ENCODE results near the gene CSNK2A1.

CSNK2A1 gene

GRCh38 chr20:437787-438486 lies 105.7 kb downstream of the CSNK2A1 start:
- H3K4me3 ChIP-seq (ENCODE audit: low read depth, low read length): no peak overlapping the region
- DNase-seq (ENCODE audit: low read depth): no peak

- no peak overlapping the region for H3K4me3 ChIP-seq (ENCODE audit: low read depth, low read length)
- DNase-seq (ENCODE audit: low read depth): no peak
These were observed 107.1 kb downstream of the CSNK2A1 start for GRCh38 chr20:436476-436875.

GRCh38 chr20:435558-435957 lies 108.0 kb downstream of the CSNK2A1 start:
- DNase-seq (ENCODE audit: low read depth): no peak
- no peak overlapping the region for H3K4me3 ChIP-seq (ENCODE audit: low read depth, low read length)

- no peak overlapping the region for H3K4me3 ChIP-seq (ENCODE audit: low read depth, low read length)
- no peak for DNase-seq (ENCODE audit: low read depth)
These were observed 108.8 kb downstream of the CSNK2A1 start for GRCh38 chr20:434661-435419.

- H3K4me3 ChIP-seq (ENCODE audit: low read depth, low read length): no peak overlapping the region
- DNase-seq (ENCODE audit: low read depth): no peak
These were observed 109.4 kb downstream of the CSNK2A1 start for GRCh38 chr20:434221-434620.

GRCh38 chr20:433300-433975 lies 110.2 kb downstream of the CSNK2A1 start:
- H3K4me3 ChIP-seq (ENCODE audit: low read depth, low read length): no peak overlapping the region
- no peak for DNase-seq (ENCODE audit: low read depth)

- no peak overlapping the region for H3K4me3 ChIP-seq (ENCODE audit: low read depth, low read length)
- DNase-seq (ENCODE audit: low read depth): no peak
These were observed 110.8 kb downstream of the CSNK2A1 start for GRCh38 chr20:432677-433299.

GRCh38 chr20:432208-432607 lies 111.4 kb downstream of the CSNK2A1 start:
- no peak for DNase-seq (ENCODE audit: low read depth)
- no peak overlapping the region for H3K4me3 ChIP-seq (ENCODE audit: low read depth, low read length)

GRCh38 chr20:431012-431904 lies 112.3 kb downstream of the CSNK2A1 start:
- peak; percentile 30 for DNase-seq (ENCODE audit: low read depth)
- no peak overlapping the region for H3K4me3 ChIP-seq (ENCODE audit: low read depth, low read length)

- no peak overlapping the region for H3K4me3 ChIP-seq (ENCODE audit: low read depth, low read length)
These were observed 113.2 kb downstream of the CSNK2A1 start for GRCh38 chr20:430091-430999.

GRCh38 chr20:428658-429200 lies 114.9 kb downstream of the CSNK2A1 start:
- no peak overlapping the region for H3K4me3 ChIP-seq (ENCODE audit: low read depth, low read length)

More at GRCh38 chr20:430091-430999, 113.2 kb downstream of the CSNK2A1 start:
- DNase-seq (ENCODE audit: low read depth): no peak

GRCh38 chr20:427849-428657 lies 115.5 kb downstream of the CSNK2A1 start:
- H3K4me3 ChIP-seq (ENCODE audit: low read depth, low read length): no peak overlapping the region

More at GRCh38 chr20:428658-429200, 114.9 kb downstream of the CSNK2A1 start:
- no peak for DNase-seq (ENCODE audit: low read depth)

GRCh38 chr20:427401-427800 lies 116.2 kb downstream of the CSNK2A1 start:
- H3K4me3 ChIP-seq (ENCODE audit: low read depth, low read length): no peak overlapping the region
- DNase-seq (ENCODE audit: low read depth): no peak

More at GRCh38 chr20:427849-428657, 115.5 kb downstream of the CSNK2A1 start:
- no peak for DNase-seq (ENCODE audit: low read depth)

- H3K4me3 ChIP-seq (ENCODE audit: low read depth, low read length): no peak overlapping the region
- DNase-seq (ENCODE audit: low read depth): no peak
These were observed 117.0 kb downstream of the CSNK2A1 start for GRCh38 chr20:426566-426965.
